ENCODE measurements around the gene INSIG2. TPM values are rescaled to one million over a fixed set of nuclear protein-coding genes. Genes with fewer than 3 reads are reported as not detected.

The INSIG2 gene
- total and polyA plus RNA-seq, 9 of the 15 experiments (the other 6 are each of a cell fraction or from before 2014, with no cell fraction given) = 1.5 to 34.2 (median 6.4) TPM

GRCh38 chr2:118106926-118107325, 18.7 kb downstream of the INSIG2 start (continued):
- TF ChIP-seq E2F1 (CRISPR knock-in tag; IDR thresholded peaks at IDR 0.05) (no peak), SMARCE1 (IDR thresholded peaks at IDR 0.05) (no peak)
- TF ChIP-seq, protein P1, sequence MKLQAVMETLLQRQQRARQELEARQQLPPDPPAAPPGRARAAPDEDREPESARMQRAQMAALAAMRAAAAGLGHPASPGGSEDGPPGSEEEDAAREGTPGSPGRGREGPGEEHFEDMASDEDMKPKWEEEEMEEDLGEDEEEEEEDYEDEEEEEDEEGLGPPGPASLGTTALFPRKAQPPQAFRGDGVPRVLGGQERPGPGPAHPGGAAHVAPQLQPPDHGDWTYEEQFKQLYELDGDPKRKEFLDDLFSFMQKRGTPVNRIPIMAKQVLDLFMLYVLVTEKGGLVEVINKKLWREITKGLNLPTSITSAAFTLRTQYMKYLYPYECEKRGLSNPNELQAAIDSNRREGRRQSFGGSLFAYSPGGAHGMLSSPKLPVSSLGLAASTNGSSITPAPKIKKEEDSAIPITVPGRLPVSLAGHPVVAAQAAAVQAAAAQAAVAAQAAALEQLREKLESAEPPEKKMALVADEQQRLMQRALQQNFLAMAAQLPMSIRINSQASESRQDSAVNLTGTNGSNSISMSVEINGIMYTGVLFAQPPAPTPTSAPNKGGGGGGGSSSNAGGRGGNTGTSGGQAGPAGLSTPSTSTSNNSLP (IDR thresholded peaks at IDR 0.05; ENCODE audit: borderline replicate concordance, low read depth, low read length) = no peak

GRCh38 chr2:118110310-118110709, 22.0 kb downstream of the INSIG2 start:
- in situ Hi-C loops (cut with MboI) = no loop called here
- intact Hi-C loops (cut with micrococcal nuclease) = no loop called here

More at GRCh38 chr2:118110310-118110709, 22.0 kb downstream of the INSIG2 start:
- FAIRE-seq (no peak), ATAC-seq (no peak), DNase-seq (ENCODE audit: extremely low read depth in 1 of 4, low spot score in 3 of 4) (no peak)
- Histone ChIP-seq H3K36me3 (ENCODE audit: control insufficient read depth, insufficient read depth, low read length) (peaks cover 9% of the 10 kb centered on the region; the same call in 1 of the 3 replicates), H2AFZ (ENCODE audit: low read depth, low read length) (no peak overlapping the region), H3K79me2 (ENCODE audit: control insufficient read depth, insufficient read depth, low read length) (no peaks in the 10 kb centered on the region), H3K9me1 (ENCODE audit: control insufficient read depth, insufficient read depth, low read length) (no peaks in the 10 kb centered on the region), H3K4me2 (ENCODE audit: insufficient read depth, low read length) (no peak overlapping the region), H3K4me3 (no peak overlapping the region), H3K4me1 (replicated peaks in 1 of 2; ENCODE audit: control insufficient read depth in 2 of 2, insufficient read depth in 2 of 2, low read length in 2 of 2) (no peaks in the 10 kb centered on the region), H3K9me3 (replicated peaks; ENCODE audit: control insufficient read depth, insufficient read depth, low read depth, low read length) (no peaks in the 10 kb centered on the region), H3K27ac (ENCODE audit: extremely low read depth, low read depth, low read length) (no peak overlapping the region), H4K20me1 (replicated peaks; ENCODE audit: control insufficient read depth, insufficient read depth, low read length) (0 out of 2 replicates have a peak, but pooled peaks cover 3% of the 10 kb centered on the region), H3K27me3 (ENCODE audit: control insufficient read depth in 2 of 2, insufficient read depth in 2 of 2, low read length in 2 of 2) (no peaks in the 10 kb centered on the region), H3K9ac (ENCODE audit: insufficient read depth in 1 of 2, low read depth in 2 of 2, low read length in 2 of 2) (no peak overlapping the region)
- POLR2A ChIA-PET = no interaction called here
- WGBS (ENCODE audit: insufficient coverage, low coverage, missing lambda C conversion rate) = 37% methylated on average over 3 of the region's 3 CpGs
- CTCF ChIA-PET (ENCODE audit: low intra/inter-chr PET ratio) = interaction anchor here (0.6 kb wide), 1 partner anchor 429 kb away, joined by 5 read pairs; no protein-coding TSS in a partner anchor
- TF ChIP-seq THRAP3 (IDR thresholded peaks at IDR 0.05; ENCODE audit: borderline replicate concordance) (no peak), EGR1 (conservative IDR thresholded peaks at IDR 0.05) (0 out of 2 replicates have a peak, but pooled peaks have one; percentile 20), GTF2A2 (tag; IDR thresholded peaks at IDR 0.05) (no peak), KDM2B (CRISPR knock-in tag; IDR thresholded peaks at IDR 0.05) (no peak)
- no TSS peak for BruUV-seq (replicated peaks)
